ENCODE data around the gene PIP5K1B.
A peak's percentile ranks its signal among the peaks of the same experiment; 100 is the strongest.

PIP5K1B gene

GRCh38 chr9:68706363-68707201 is 1.5 kb downstream of the PIP5K1B start:
- Histone ChIP-seq H2BK12ac (ENCODE audit: low read length) (no peak overlapping the region), H4K8ac (ENCODE audit: low read depth, low read length) (no peak overlapping the region), H3K4me2 (ENCODE audit: insufficient read depth, low read length, poor library complexity, severe bottlenecking) (peak overlapping the region; percentile 84), H2AK5ac (ENCODE audit: low read depth, low read length) (no peak overlapping the region), H3K36me3 (replicated peaks in 1 of 2; ENCODE audit: control insufficient read depth in 2 of 2, insufficient read depth in 2 of 2, low read length in 2 of 2) (peaks cover 0 to 27% of the 10 kb centered on the region in 2 donors), H3K9ac (ENCODE audit: low read depth, low read length, poor library complexity) (no peak overlapping the region), H3K4me1 (ENCODE audit: control insufficient read depth in 2 of 2, insufficient read depth in 1 of 2, low read depth in 1 of 2, low read length in 2 of 2) (peaks cover 4 to 25% of the 10 kb centered on the region in 2 donors), H3K4me3 (ENCODE audit: low read length in 2 of 2) (peak overlapping the region; percentile 58 to 91), H2AFZ (ENCODE audit: low read length) (peak overlapping the region; percentile 95), H3K14ac (ENCODE audit: low read length) (no peak overlapping the region), H2BK15ac (ENCODE audit: low read length) (no peak overlapping the region), H2BK5ac (ENCODE audit: low read length) (no peak overlapping the region), H3K9me3 (replicated peaks in 1 of 2; ENCODE audit: control insufficient read depth in 2 of 2, insufficient read depth in 1 of 2, low read depth in 1 of 2, low read length in 2 of 2) (no peaks in the 10 kb centered on the region), H3K27ac (replicated peaks; ENCODE audit: low read length) (no peak overlapping the region), H3K79me1 (ENCODE audit: low read depth, low read length) (no peaks in the 10 kb centered on the region), H2BK120ac (ENCODE audit: low read depth, low read length) (no peak overlapping the region), H3K23ac (ENCODE audit: low read depth, low read length, poor library complexity) (no peak overlapping the region), H3K27me3 (ENCODE audit: control insufficient read depth in 3 of 3, insufficient read depth in 3 of 3, low read depth in 1 of 3, low read length in 3 of 3) (peaks cover 0 to 23% (median 0%) of the 10 kb centered on the region in 3 experiments), H3K4ac (ENCODE audit: low read length) (no peak overlapping the region), H3K18ac (ENCODE audit: low read length) (no peak overlapping the region), H4K91ac (ENCODE audit: low read depth, low read length, poor library complexity) (no peak overlapping the region)
- WGBS, 2 donors (ENCODE audit: extremely low coverage in 2 of 2, insufficient read length in 2 of 2, insufficient replicate concordance in 1 of 2), result no CpG with 5 or more reads among the region's 19 CpGs
- no peak for DNase-seq (ENCODE audit: low spot score)

GRCh38 chr9:68707801-68708488 is 2.9 kb downstream of the PIP5K1B start:
- Histone ChIP-seq H2BK5ac (ENCODE audit: low read length) (no peak overlapping the region), H3K4me3 (ENCODE audit: low read length in 2 of 2) (peak overlapping the region in 1 of 2 donors; percentile 58), H3K27ac (replicated peaks; ENCODE audit: low read length) (no peak overlapping the region), H3K27me3 (ENCODE audit: control insufficient read depth in 3 of 3, insufficient read depth in 3 of 3, low read depth in 1 of 3, low read length in 3 of 3) (peaks cover 0 to 23% (median 0%) of the 10 kb centered on the region in 3 experiments), H2BK12ac (ENCODE audit: low read length) (no peak overlapping the region), H3K4me2 (ENCODE audit: insufficient read depth, low read length, poor library complexity, severe bottlenecking) (no peak overlapping the region), H4K91ac (ENCODE audit: low read depth, low read length, poor library complexity) (no peak overlapping the region), H3K9ac (ENCODE audit: low read depth, low read length, poor library complexity) (no peak overlapping the region), H3K79me1 (ENCODE audit: low read depth, low read length) (no peaks in the 10 kb centered on the region), H3K9me3 (replicated peaks in 1 of 2; ENCODE audit: control insufficient read depth in 2 of 2, insufficient read depth in 1 of 2, low read depth in 1 of 2, low read length in 2 of 2) (peaks cover 0 to 11% of the 10 kb centered on the region in 2 donors), H2AFZ (ENCODE audit: low read length) (no peak overlapping the region), H3K4me1 (ENCODE audit: control insufficient read depth in 2 of 2, insufficient read depth in 1 of 2, low read depth in 1 of 2, low read length in 2 of 2) (peaks cover 4 to 25% of the 10 kb centered on the region in 2 donors), H2BK15ac (ENCODE audit: low read length) (no peak overlapping the region), H2AK5ac (ENCODE audit: low read depth, low read length) (no peak overlapping the region), H3K4ac (ENCODE audit: low read length) (no peak overlapping the region), H3K18ac (ENCODE audit: low read length) (no peak overlapping the region), H2BK120ac (ENCODE audit: low read depth, low read length) (no peak overlapping the region), H3K14ac (ENCODE audit: low read length) (no peak overlapping the region), H3K36me3 (replicated peaks in 1 of 2; ENCODE audit: control insufficient read depth in 2 of 2, insufficient read depth in 2 of 2, low read length in 2 of 2) (peaks cover 0 to 41% of the 10 kb centered on the region in 2 donors), H3K23ac (ENCODE audit: low read depth, low read length, poor library complexity) (no peak overlapping the region), H4K8ac (ENCODE audit: low read depth, low read length) (no peak overlapping the region)
- DNase-seq (ENCODE audit: low spot score), result no peak
- WGBS, 2 donors (ENCODE audit: extremely low coverage in 2 of 2, insufficient read length in 2 of 2, insufficient replicate concordance in 1 of 2), result no CpG with 5 or more reads among the region's 4 CpGs

GRCh38 chr9:68708513-68708912 is 3.5 kb downstream of the PIP5K1B start:
- no peak overlapping the region for H3K4ac ChIP-seq (ENCODE audit: low read length)
- no CpG with 5 or more reads among the region's 3 CpGs for WGBS, 2 donors (ENCODE audit: extremely low coverage in 2 of 2, insufficient read length in 2 of 2, insufficient replicate concordance in 1 of 2)
- no peak overlapping the region for H4K91ac ChIP-seq (ENCODE audit: low read depth, low read length, poor library complexity)
- no peak overlapping the region for H4K8ac ChIP-seq (ENCODE audit: low read depth, low read length)
- DNase-seq (ENCODE audit: low spot score), result no peak
- no peak overlapping the region for H2BK120ac ChIP-seq (ENCODE audit: low read depth, low read length)
- no peak overlapping the region for H2AFZ ChIP-seq (ENCODE audit: low read length)
- no peak overlapping the region for H3K18ac ChIP-seq (ENCODE audit: low read length)
- no peak overlapping the region for H2BK15ac ChIP-seq (ENCODE audit: low read length)
- no peak overlapping the region for H2BK5ac ChIP-seq (ENCODE audit: low read length)
- H3K36me3 ChIP-seq (replicated peaks in 1 of 2; ENCODE audit: control insufficient read depth in 2 of 2, insufficient read depth in 2 of 2, low read length in 2 of 2), result peaks cover 0 to 45% of the 10 kb centered on the region in 2 donors
- H2AK5ac ChIP-seq (ENCODE audit: low read depth, low read length), result no peak overlapping the region
- H3K23ac ChIP-seq (ENCODE audit: low read depth, low read length, poor library complexity), result no peak overlapping the region
- H3K27me3 ChIP-seq (ENCODE audit: control insufficient read depth in 3 of 3, insufficient read depth in 3 of 3, low read depth in 1 of 3, low read length in 3 of 3), result peaks cover 0 to 21% (median 0%) of the 10 kb centered on the region in 3 experiments
- no peak overlapping the region for H2BK12ac ChIP-seq (ENCODE audit: low read length)
- no peak overlapping the region for H3K9ac ChIP-seq (ENCODE audit: low read depth, low read length, poor library complexity)
- H3K79me1 ChIP-seq (ENCODE audit: low read depth, low read length), result no peaks in the 10 kb centered on the region
- H3K4me1 ChIP-seq (ENCODE audit: control insufficient read depth in 2 of 2, insufficient read depth in 1 of 2, low read depth in 1 of 2, low read length in 2 of 2), result peaks cover 4 to 25% of the 10 kb centered on the region in 2 donors
- H3K4me3 ChIP-seq (ENCODE audit: low read length in 2 of 2), result no peak overlapping the region
- H3K14ac ChIP-seq (ENCODE audit: low read length), result no peak overlapping the region
- no peak overlapping the region for H3K27ac ChIP-seq (replicated peaks; ENCODE audit: low read length)
- H3K9me3 ChIP-seq (replicated peaks in 1 of 2; ENCODE audit: control insufficient read depth in 2 of 2, insufficient read depth in 1 of 2, low read depth in 1 of 2, low read length in 2 of 2), result peaks cover 0 to 11% of the 10 kb centered on the region in 2 donors
- H3K4me2 ChIP-seq (ENCODE audit: insufficient read depth, low read length, poor library complexity, severe bottlenecking), result no peak overlapping the region
